HEK293 (cell line): Measurements from ENCODE around the gene CASKIN2.

ENCODE experiments used
- GLI2 ChIP-seq: fragments of 450-650 bp; formaldehyde crosslinking; IDR thresholded peaks from 2 replicates; pipeline ENCODE4; 2017; ENCODE audit warnings: missing biosample characterization, missing genetic modification characterization, low read depth, borderline replicate concordance
- KLF16 ChIP-seq: fragments of 450-650 bp; formaldehyde crosslinking; IDR thresholded peaks from 2 replicates; pipeline ENCODE4 v1.5.1; 2017; ENCODE audit warnings: missing biosample characterization, missing genetic modification characterization
- KLF8 ChIP-seq: fragments of 450-650 bp; formaldehyde crosslinking; IDR thresholded peaks from 2 replicates; pipeline ENCODE4 v1.5.1; 2016; ENCODE audit warnings: missing biosample characterization, missing genetic modification characterization
- PRDM1 ChIP-seq: fragments of 450-650 bp; formaldehyde crosslinking; IDR thresholded peaks from 2 replicates; pipeline ENCODE4; 2016; ENCODE audit warnings: missing biosample characterization, missing genetic modification characterization
- RBAK ChIP-seq: fragments of 450-650 bp; formaldehyde crosslinking; IDR thresholded peaks from 2 replicates; pipeline ENCODE4 v1.5.1; 2016; ENCODE audit warnings: missing biosample characterization, missing genetic modification characterization
- SCRT1 ChIP-seq: fragments of 450-650 bp; formaldehyde crosslinking; IDR thresholded peaks from 2 replicates; pipeline ENCODE4 v1.5.1; 2016; ENCODE audit warnings: missing biosample characterization, missing genetic modification characterization, borderline replicate concordance
- TSHZ1 ChIP-seq: fragments of 450-650 bp; formaldehyde crosslinking; IDR thresholded peaks from 2 replicates; pipeline ENCODE4 v1.5.1; 2016; ENCODE audit warnings: missing biosample characterization, missing genetic modification characterization, borderline replicate concordance
- YY2 ChIP-seq: fragments of 450-650 bp; formaldehyde crosslinking; IDR thresholded peaks from 2 replicates; pipeline ENCODE4 v1.5.1; 2016; ENCODE audit warnings: missing biosample characterization, missing genetic modification characterization
- ZBTB20 ChIP-seq: fragments of 450-650 bp; formaldehyde crosslinking; IDR thresholded peaks from 2 replicates; pipeline ENCODE4 v1.5.1; 2016; ENCODE audit warnings: missing biosample characterization, missing genetic modification characterization
- ZBTB26 ChIP-seq: fragments of 450-650 bp; formaldehyde crosslinking; optimal IDR thresholded peaks from 2 replicates; pipeline ENCODE3; 2016; ENCODE audit warnings: missing biosample characterization, mild to moderate bottlenecking, missing genetic modification characterization
- ZBTB7A ChIP-seq: fragments of 450-650 bp; formaldehyde crosslinking; IDR thresholded peaks from 2 replicates; pipeline ENCODE4 v1.5.1; 2016; ENCODE audit warnings: low read depth, missing biosample characterization, missing genetic modification characterization
- ZFP37 ChIP-seq: fragments of 450-650 bp; formaldehyde crosslinking; IDR thresholded peaks from 2 replicates; pipeline ENCODE4 v1.5.1; 2016; ENCODE audit warnings: missing biosample characterization, missing genetic modification characterization
- ZNF132 ChIP-seq: fragments of 450-650 bp; formaldehyde crosslinking; IDR thresholded peaks from 2 replicates; pipeline ENCODE4 v1.5.1; 2017; ENCODE audit warnings: missing biosample characterization, missing genetic modification characterization, borderline replicate concordance
- ZNF138 ChIP-seq: fragments of 450-650 bp; formaldehyde crosslinking; IDR thresholded peaks from 2 replicates; pipeline ENCODE4 v1.5.1; 2016; ENCODE audit warnings: missing biosample characterization, missing genetic modification characterization, borderline replicate concordance
- ZNF146 ChIP-seq: fragments of 450-650 bp; formaldehyde crosslinking; IDR thresholded peaks from 2 replicates; pipeline ENCODE4 v1.5.1; 2016; ENCODE audit warnings: missing biosample characterization, missing genetic modification characterization
- ZNF148 ChIP-seq: fragments of 450-650 bp; formaldehyde crosslinking; IDR thresholded peaks from 2 replicates; pipeline ENCODE4 v1.5.0; 2017; ENCODE audit warnings: missing biosample characterization, missing genetic modification characterization, borderline replicate concordance
- ZNF169 ChIP-seq: fragments of 450-650 bp; formaldehyde crosslinking; IDR thresholded peaks from 2 replicates; pipeline ENCODE4 v1.5.1; 2016; ENCODE audit warnings: missing biosample characterization, missing genetic modification characterization
- ZNF2 ChIP-seq: fragments of 450-650 bp; formaldehyde crosslinking; IDR thresholded peaks from 2 replicates; pipeline ENCODE4 v1.5.1; 2016; ENCODE audit warnings: missing biosample characterization, missing genetic modification characterization
- ZNF202 ChIP-seq: fragments of 450-650 bp; formaldehyde crosslinking; IDR thresholded peaks from 2 replicates; pipeline ENCODE4 v1.5.1; 2016; ENCODE audit warnings: missing biosample characterization, missing genetic modification characterization, borderline replicate concordance
- ZNF266 ChIP-seq: fragments of 450-650 bp; formaldehyde crosslinking; IDR thresholded peaks from 2 replicates; pipeline ENCODE4 v1.5.1; 2016; ENCODE audit warnings: missing biosample characterization, missing genetic modification characterization, low read depth
- ZNF292 ChIP-seq: fragments of 450-650 bp; formaldehyde crosslinking; IDR thresholded peaks from 2 replicates; pipeline ENCODE4 v1.5.1; 2016; ENCODE audit warnings: low read depth, missing biosample characterization, missing genetic modification characterization, borderline replicate concordance
- ZNF398 ChIP-seq: fragments of 450-650 bp; formaldehyde crosslinking; IDR thresholded peaks from 2 replicates; pipeline ENCODE4 v1.5.1; 2017; ENCODE audit warnings: missing biosample characterization, missing genetic modification characterization
- ZNF514 ChIP-seq: fragments of 450-650 bp; formaldehyde crosslinking; IDR thresholded peaks from 2 replicates; pipeline ENCODE4 v1.5.1; 2016; ENCODE audit warnings: missing biosample characterization, missing genetic modification characterization
- ZNF571 ChIP-seq: fragments of 450-650 bp; formaldehyde crosslinking; IDR thresholded peaks from 2 replicates; pipeline ENCODE4 v1.5.0; 2017; ENCODE audit warnings: missing biosample characterization, missing genetic modification characterization
- ZNF600 ChIP-seq: fragments of 450-650 bp; formaldehyde crosslinking; IDR thresholded peaks from 2 replicates; pipeline ENCODE4 v1.5.1; 2016; ENCODE audit warnings: missing biosample characterization, missing genetic modification characterization
- ZNF654 ChIP-seq: fragments of 450-650 bp; formaldehyde crosslinking; IDR thresholded peaks from 2 replicates; pipeline ENCODE4 v1.5.1; 2016; ENCODE audit warnings: low read depth, missing biosample characterization, missing genetic modification characterization
- ZNF660 ChIP-seq: fragments of 450-650 bp; IDR thresholded peaks from 2 replicates; pipeline ENCODE4 v1.5.1; 2018; ENCODE audit warnings: missing biosample characterization, mild to moderate bottlenecking, missing genetic modification characterization
- ZNF664 ChIP-seq: fragments of 450-650 bp; formaldehyde crosslinking; IDR thresholded peaks from 2 replicates; pipeline ENCODE4 v1.5.1; 2016; ENCODE audit warnings: missing biosample characterization, missing genetic modification characterization
- ZNF768 ChIP-seq: fragments of 450-650 bp; formaldehyde crosslinking; IDR thresholded peaks from 2 replicates; pipeline ENCODE4 v1.5.1; 2018; ENCODE audit warnings: missing biosample characterization, mild to moderate bottlenecking, missing genetic modification characterization
- ZSCAN18 ChIP-seq: fragments of 450-650 bp; formaldehyde crosslinking; IDR thresholded peaks from 2 replicates; pipeline ENCODE4 v1.5.1; 2016; ENCODE audit warnings: missing biosample characterization, missing genetic modification characterization
- ZSCAN23 ChIP-seq: fragments of 450-650 bp; formaldehyde crosslinking; IDR thresholded peaks from 2 replicates; pipeline ENCODE4 v1.5.1; 2016; ENCODE audit warnings: missing biosample characterization, missing genetic modification characterization

CASKIN2 gene

GRCh38 chr17:75456417-75457046 is 58.8 kb downstream of the CASKIN2 start, which contains the start of gene TMEM94 (continued):
- no peak for TF ChIP-seq TSHZ1
- no peak for TF ChIP-seq ZNF654
- TF ChIP-seq ZNF2 (tag by site-specific recombination): peak; percentile 35; the same call in 1 of the 2 replicates
- no peak for TF ChIP-seq ZSCAN18 (tag by site-specific recombination)
- TF ChIP-seq ZNF146 (tag by site-specific recombination): no peak
- TF ChIP-seq ZNF398 (tag by site-specific recombination): peak; percentile 87
- no peak for TF ChIP-seq ZNF132
- TF ChIP-seq GLI2 (tag by site-specific recombination): no peak
- TF ChIP-seq PRDM1 (tag by site-specific recombination): no peak
- no peak for TF ChIP-seq ZNF169 (tag by site-specific recombination)
- TF ChIP-seq ZSCAN23: no peak
- TF ChIP-seq SCRT1 (tag by site-specific recombination): no peak
- no peak; the same call in 1 of the 2 replicates for TF ChIP-seq ZNF664 (tag by site-specific recombination)
- no peak for TF ChIP-seq ZNF202 (tag by site-specific recombination)
- TF ChIP-seq ZNF600 (tag by site-specific recombination): no peak
- no peak for TF ChIP-seq ZNF266
- peak; percentile 91 for TF ChIP-seq ZBTB20 (tag by site-specific recombination)
- TF ChIP-seq KLF8: peak; percentile 95
- TF ChIP-seq ZNF138 (tag by site-specific recombination): no peak
- TF ChIP-seq YY2 (tag by site-specific recombination): peak; percentile 99
- no peak for TF ChIP-seq ZNF148 (tag by site-specific recombination)
- TF ChIP-seq ZNF571: no peak
- no peak for TF ChIP-seq RBAK (tag by site-specific recombination)
- TF ChIP-seq ZFP37 (tag by site-specific recombination): no peak
- TF ChIP-seq KLF16: peak; percentile 55; the same call in 1 of the 2 replicates
- TF ChIP-seq ZNF660: 0 out of 2 replicates have a peak, but pooled peaks have one; percentile 3
- TF ChIP-seq ZNF768: no peak
- TF ChIP-seq ZNF514 (tag by site-specific recombination): no peak
- no peak for TF ChIP-seq ZNF292
- peak; percentile 98 for TF ChIP-seq ZBTB7A
- TF ChIP-seq ZBTB26 (tag by site-specific recombination): no peak
